Nephron (organoid): ENCODE measurements around the gene AZGP1.
"Not testable (repeated sequence)": the region's sequence is repeated elsewhere in the genome, so short reads cannot be mapped to it uniquely, and the experiment has no call there.

Experiments used
- H3K27ac Mint-ChIP-seq, 3 experiments: 2 replicates each; pipeline ENCODE4 v1.8.0; 2020; ENCODE audit warnings: mixed read lengths in 3 of 3, mild to moderate bottlenecking in 2 of 3, moderate library complexity in 1 of 3
- H3K27me3 Mint-ChIP-seq: 2 replicates; pipeline ENCODE4 v1.8.0; 2021; ENCODE audit warnings: low read depth, mild to moderate bottlenecking, moderate library complexity, mixed read lengths
- H3K36me3 Mint-ChIP-seq: 2 replicates; pipeline ENCODE4 v1.8.0; 2020; ENCODE audit warnings: low read depth, mixed read lengths
- H3K4me1 Mint-ChIP-seq: 2 replicates; pipeline ENCODE4 v1.8.0; 2020; ENCODE audit warnings: mixed read lengths
- H3K4me3 Mint-ChIP-seq, 3 experiments: 2 replicates each; pipeline ENCODE4 v1.8.0; 2020; ENCODE audit warnings: mild to moderate bottlenecking in 3 of 3, mixed read lengths in 3 of 3, moderate library complexity in 2 of 3
- H3K9me3 Mint-ChIP-seq: 2 replicates; pipeline ENCODE4 v1.8.0; 2020; ENCODE audit warnings: mixed read lengths
- CTCF ChIP-seq, 3 experiments: fragments of 200-600 bp; sonication (generic); IDR thresholded peaks; one replicate each; pipeline ENCODE4 v1.5.0; 2021; ENCODE audit warnings: antibody characterized with exemption in 3 of 3; ENCODE audit not compliant: unreplicated experiment in 3 of 3

The AZGP1 gene

GRCh38 chr7:99992330-99993038, 16.7 kb upstream of the AZGP1 start:
- Mint-ChIP-seq H3K27ac (no peak overlapping the region), H3K27me3 (peaks cover 32% of the 10 kb centered on the region), H3K4me1 (peaks cover 9% of the 10 kb centered on the region), H3K36me3 (no peaks in the 10 kb centered on the region), H3K9me3 (no peaks in the 10 kb centered on the region), H3K4me3 (no peak overlapping the region)
- no peak for TF ChIP-seq CTCF (IDR thresholded peaks at IDR 0.05; ENCODE audit: unreplicated experiment in 3 of 3)

GRCh38 chr7:99991543-99991942, 15.7 kb upstream of the AZGP1 start:
- not testable (repeated sequence) for H3K4me3 Mint-ChIP-seq, H3K4me1 Mint-ChIP-seq, H3K36me3 Mint-ChIP-seq, H3K9me3 Mint-ChIP-seq, H3K27ac Mint-ChIP-seq
- H3K27me3 Mint-ChIP-seq, result peaks cover 32% of the 10 kb centered on the region

GRCh38 chr7:99990460-99990852, 14.6 kb upstream of the AZGP1 start:
- Mint-ChIP-seq H3K27ac (peak overlapping the region in 2 of 3 experiments; percentile 41 to 52), H3K9me3 (no peaks in the 10 kb centered on the region), H3K4me3 (peak overlapping the region; percentile 77 to 83 (median 83)), H3K27me3 (peaks cover 40% of the 10 kb centered on the region), H3K36me3 (no peaks in the 10 kb centered on the region), H3K4me1 (peaks cover 9% of the 10 kb centered on the region)
- no peak for TF ChIP-seq CTCF (IDR thresholded peaks at IDR 0.05; ENCODE audit: unreplicated experiment in 3 of 3)

DNA sequence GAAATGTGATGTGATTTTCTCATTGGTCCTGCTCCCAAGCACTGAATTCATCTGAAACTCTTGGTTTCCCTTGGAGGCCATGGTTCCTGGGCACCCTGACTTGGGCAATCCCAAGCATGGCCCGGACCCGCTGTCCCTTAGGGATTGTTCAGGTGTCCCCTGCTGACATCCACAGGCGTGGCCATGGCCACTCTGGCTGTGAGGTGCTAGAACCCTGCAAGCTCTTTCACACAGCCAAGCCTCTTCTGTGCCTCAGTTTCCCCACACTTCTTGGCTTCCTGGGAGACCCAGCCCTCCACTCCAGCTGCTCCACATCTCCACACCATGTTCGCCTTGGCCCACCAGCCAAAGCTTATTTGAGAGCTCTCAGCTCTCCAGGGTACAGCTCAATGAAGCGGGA, 12.0 kb upstream of the AZGP1 start:
- Mint-ChIP-seq H3K9me3 (no peaks in the 10 kb centered on the region), H3K4me1 (peaks cover 9% of the 10 kb centered on the region), H3K27ac (no peak overlapping the region), H3K27me3 (peaks cover 48% of the 10 kb centered on the region), H3K4me3 (no peak overlapping the region), H3K36me3 (no peaks in the 10 kb centered on the region)
- no peak for TF ChIP-seq CTCF (IDR thresholded peaks at IDR 0.05; ENCODE audit: unreplicated experiment in 3 of 3)

DNA sequence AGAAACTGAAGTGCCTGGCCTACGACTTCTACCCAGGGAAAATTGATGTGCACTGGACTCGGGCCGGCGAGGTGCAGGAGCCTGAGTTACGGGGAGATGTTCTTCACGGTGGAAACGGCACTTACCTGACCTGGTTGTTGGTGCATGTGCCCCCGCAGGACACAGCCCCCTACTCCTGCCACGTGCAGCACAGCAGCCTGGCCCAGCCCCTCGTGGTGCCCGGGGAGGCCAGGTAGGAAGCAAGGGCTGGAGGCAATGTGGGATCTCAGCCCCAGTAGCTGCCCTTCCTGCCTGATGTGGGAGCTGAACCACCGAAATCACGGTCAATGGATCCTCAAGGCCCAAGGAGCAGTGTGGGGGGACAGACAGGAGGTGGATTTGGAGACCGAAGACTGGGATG, 11.5 kb upstream of the AZGP1 start:
- not testable (repeated sequence) for H3K27ac Mint-ChIP-seq, H3K9me3 Mint-ChIP-seq, H3K4me3 Mint-ChIP-seq, H3K4me1 Mint-ChIP-seq, H3K36me3 Mint-ChIP-seq
- H3K27me3 Mint-ChIP-seq, result peaks cover 48% of the 10 kb centered on the region

- H3K9me3 Mint-ChIP-seq, result peaks cover 2% of the 10 kb centered on the region
- peaks cover 45% of the 10 kb centered on the region for H3K27me3 Mint-ChIP-seq
- H3K4me1 Mint-ChIP-seq, result no peaks in the 10 kb centered on the region
- no peak for TF ChIP-seq CTCF (IDR thresholded peaks at IDR 0.05; ENCODE audit: unreplicated experiment in 3 of 3)
- H3K4me3 Mint-ChIP-seq, result no peak overlapping the region
- H3K27ac Mint-ChIP-seq, result no peak overlapping the region
- H3K36me3 Mint-ChIP-seq, result no peaks in the 10 kb centered on the region
Measured at GRCh38 chr7:99984593-99984992, 8.8 kb upstream of the AZGP1 start.

DNA sequence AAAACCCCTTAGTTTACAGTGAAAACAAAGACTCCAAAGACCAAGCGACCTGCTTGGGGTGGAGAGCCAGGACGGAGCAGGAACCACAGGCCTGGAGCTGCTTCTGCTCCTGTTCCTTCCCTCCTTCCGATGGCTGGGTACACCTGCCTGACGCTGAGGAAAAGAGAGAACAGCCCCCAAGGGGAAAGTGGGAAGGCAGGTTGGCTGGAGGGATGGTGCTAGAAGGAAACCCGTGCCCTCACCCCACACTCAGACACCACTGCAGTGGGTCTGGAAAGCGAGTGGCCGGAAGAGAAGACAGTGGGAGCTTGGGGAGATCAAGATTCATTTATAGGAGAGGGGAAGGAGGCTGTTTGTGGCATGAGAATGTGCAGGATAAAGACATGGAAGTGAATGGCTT, 5.2 kb upstream of the AZGP1 start:
- H3K36me3 Mint-ChIP-seq, H3K9me3 Mint-ChIP-seq, H3K4me3 Mint-ChIP-seq, H3K27ac Mint-ChIP-seq, H3K4me1 Mint-ChIP-seq: not testable (repeated sequence)
- H3K27me3 Mint-ChIP-seq, result peaks cover 39% of the 10 kb centered on the region

- H3K9me3 Mint-ChIP-seq, H3K4me3 Mint-ChIP-seq, H3K27ac Mint-ChIP-seq, H3K4me1 Mint-ChIP-seq, H3K36me3 Mint-ChIP-seq: not testable (repeated sequence)
- H3K27me3 Mint-ChIP-seq, result peaks cover 37% of the 10 kb centered on the region
Measured at GRCh38 chr7:99980448-99980872, 4.6 kb upstream of the AZGP1 start.
